Suprapubic skin (tissue), 4 donors: ENCODE results near the gene CTNNA2. TPM values are rescaled to one million over a fixed set of nuclear protein-coding genes. Genes with fewer than 3 reads are reported as not detected.

Source experiments
- DNase-seq, 2 donors: peaks; one replicate each; pipeline ENCODE4 v3.0.0-alpha.2; 2019; ENCODE audit warnings: low spot score in 2 of 2
- H3K27ac ChIP-seq: fragments of 200-600 bp; sonication (generic); one replicate; pipeline ENCODE4 v1.5.1; 2019
- H3K27me3 ChIP-seq: fragments of 200-600 bp; sonication (generic); one replicate; pipeline ENCODE4 v1.5.1; 2019
- H3K36me3 ChIP-seq: fragments of 200-600 bp; sonication (generic); one replicate; pipeline ENCODE4 v1.5.1; 2019
- H3K4me1 ChIP-seq: fragments of 200-600 bp; sonication (generic); one replicate; pipeline ENCODE4 v1.5.1; 2019
- H3K4me3 ChIP-seq: fragments of 200-600 bp; sonication (generic); one replicate; pipeline ENCODE4 v1.5.1; 2019; ENCODE audit warnings: mild to moderate bottlenecking
- H3K9me3 ChIP-seq: fragments of 200-600 bp; sonication (generic); one replicate; pipeline ENCODE4 v1.5.1; 2019
- CTCF ChIP-seq, 2 donors: fragments of 200-600 bp in 1 of 2; fragments of 450-650 bp in 1 of 2; sonication (generic) in 1 of 2; IDR thresholded peaks; one replicate each; pipeline ENCODE4 v1.5.1; 2016 to 2019; ENCODE audit warnings: antibody characterized with exemption in 2 of 2, mild to moderate bottlenecking in 1 of 2, moderate library complexity in 1 of 2
- EP300 ChIP-seq: sonication (generic); formaldehyde crosslinking; IDR thresholded peaks from one replicate; pipeline ENCODE4 v1.6.1; 2017; ENCODE audit warnings: antibody characterized with exemption
- POLR2A ChIP-seq, 2 donors: fragments of 450-650 bp; IDR thresholded peaks; one replicate each; pipeline ENCODE4 v1.6.1; 2017; ENCODE audit warnings: antibody characterized with exemption in 2 of 2, mild to moderate bottlenecking in 2 of 2, moderate library complexity in 2 of 2
- POLR2AphosphoS5 ChIP-seq, 3 donors: sonication (generic); formaldehyde crosslinking; IDR thresholded peaks; one replicate each; pipeline ENCODE4 v1.6.1; 2017; ENCODE audit warnings: antibody characterized with exemption in 3 of 3
- WGBS: methylation state at CpG from one replicate; pipeline ENCODE4 v1.1.5; 2018; 5-methylcytosine and 5-hydroxymethylcytosine counted together
- total RNA-seq, 4 donors: library from RNA; depleted of rRNA; stranded (reverse); fragments of >200 nt; gene quantifications; one replicate each; pipeline ENCODE4 v1.1.0, GENCODE V29; 2016

CTNNA2 gene
- total RNA-seq, 4 donors from 2014 or later: 0.15 to 0.21 TPM; not detected in 2

GRCh38 chr2:80501874-80502624 lies 989.2 kb downstream of the CTNNA2 start:
- no peaks in the 10 kb centered on the region for H3K9me3 ChIP-seq
- no peak for TF ChIP-seq EP300
- TF ChIP-seq POLR2AphosphoS5 (IDR thresholded peaks at IDR 0.05): no peak
- H3K27me3 ChIP-seq: no peaks in the 10 kb centered on the region
- H3K27ac ChIP-seq: no peak overlapping the region
- H3K4me1 ChIP-seq: no peaks in the 10 kb centered on the region
- DNase-seq: no peak
- no peaks in the 10 kb centered on the region for H3K36me3 ChIP-seq
- H3K4me3 ChIP-seq: no peak overlapping the region

- WGBS: 56% methylated on average over 1 of the region's 1 CpG
- no peaks in the 10 kb centered on the region for H3K9me3 ChIP-seq
- no peak for DNase-seq
- no peak overlapping the region for H3K27ac ChIP-seq
- no peak for TF ChIP-seq POLR2AphosphoS5 (IDR thresholded peaks at IDR 0.05)
- no peak for TF ChIP-seq EP300
- TF ChIP-seq CTCF (IDR thresholded peaks at IDR 0.05): no peak
- no peak for TF ChIP-seq POLR2A (IDR thresholded peaks at IDR 0.05)
- H3K27me3 ChIP-seq: no peaks in the 10 kb centered on the region
- no peaks in the 10 kb centered on the region for H3K4me1 ChIP-seq
- H3K4me3 ChIP-seq: no peak overlapping the region
- H3K36me3 ChIP-seq: no peaks in the 10 kb centered on the region
These were observed 993.7 kb downstream of the CTNNA2 start for GRCh38 chr2:80506563-80506962.

- TF ChIP-seq EP300: no peak
- H3K36me3 ChIP-seq: no peaks in the 10 kb centered on the region
- no peak overlapping the region for H3K4me3 ChIP-seq
- H3K27me3 ChIP-seq: no peaks in the 10 kb centered on the region
- DNase-seq: no peak
- H3K27ac ChIP-seq: no peak overlapping the region
- no peaks in the 10 kb centered on the region for H3K9me3 ChIP-seq
- H3K4me1 ChIP-seq: no peaks in the 10 kb centered on the region
- WGBS: 78% methylated on average over 3 of the region's 3 CpGs
These were observed 997.9 kb downstream of the CTNNA2 start for GRCh38 chr2:80510716-80511115.

GRCh38 chr2:80515964-80516363 lies 1003.1 kb downstream of the CTNNA2 start:
- Histone ChIP-seq H3K4me1 (no peaks in the 10 kb centered on the region), H3K9me3 (no peaks in the 10 kb centered on the region), H3K27ac (no peak overlapping the region), H3K36me3 (no peaks in the 10 kb centered on the region), H3K4me3 (no peak overlapping the region), H3K27me3 (no peaks in the 10 kb centered on the region)
- DNase-seq: no peak
- 78% methylated on average over 3 of the region's 3 CpGs for WGBS
- TF ChIP-seq EP300: no peak
- no peak for TF ChIP-seq CTCF (IDR thresholded peaks at IDR 0.05)
- no peak for TF ChIP-seq POLR2AphosphoS5 (IDR thresholded peaks at IDR 0.05)
- TF ChIP-seq POLR2A (IDR thresholded peaks at IDR 0.05): no peak

GRCh38 chr2:80517316-80517715 lies 1004.5 kb downstream of the CTNNA2 start:
- Histone ChIP-seq H3K27ac (no peak overlapping the region), H3K4me3 (no peak overlapping the region), H3K36me3 (no peaks in the 10 kb centered on the region), H3K9me3 (no peaks in the 10 kb centered on the region), H3K4me1 (no peaks in the 10 kb centered on the region), H3K27me3 (no peaks in the 10 kb centered on the region)
- 40% methylated on average over 3 of the region's 3 CpGs for WGBS
- TF ChIP-seq CTCF (IDR thresholded peaks at IDR 0.05): no peak
- TF ChIP-seq POLR2A (IDR thresholded peaks at IDR 0.05): no peak
- no peak for TF ChIP-seq EP300
- TF ChIP-seq POLR2AphosphoS5 (IDR thresholded peaks at IDR 0.05): no peak
- no peak for DNase-seq

- H3K4me3 ChIP-seq: no peak overlapping the region
- no peak for TF ChIP-seq POLR2A (IDR thresholded peaks at IDR 0.05)
- no peaks in the 10 kb centered on the region for H3K36me3 ChIP-seq
- H3K27ac ChIP-seq: no peak overlapping the region
- WGBS: 74% methylated on average over 3 of the region's 3 CpGs
- DNase-seq: no peak
- H3K9me3 ChIP-seq: no peaks in the 10 kb centered on the region
- H3K27me3 ChIP-seq: no peaks in the 10 kb centered on the region
- no peaks in the 10 kb centered on the region for H3K4me1 ChIP-seq
These were observed 1006.3 kb downstream of the CTNNA2 start for GRCh38 chr2:80519121-80519643.
